ENCODE data around the gene BEX2. TPM values are rescaled to one million over a fixed set of nuclear protein-coding genes. Genes with fewer than 3 reads are reported as not detected.
"Not testable (repeated sequence)": the region's sequence is repeated elsewhere in the genome, so short reads cannot be mapped to it uniquely, and the experiment has no call there.

BEX2 gene
- total RNA-seq (ENCODE audit: unreplicated experiment) = 150 TPM
- long read RNA-seq, transcript BEX2-204 (3 exons, 1,077 nt) = minor isoform, 23 of 162 reads
- long read RNA-seq, transcript BEX2-201 (3 exons, 668 nt) = minor isoform, 17 of 162 reads
- long read RNA-seq, transcript BEX2-202 (3 exons, 899 nt) = major isoform, 111 of 162 reads
- long read RNA-seq, partial matches to known transcripts = 8 of 162 reads
- long read RNA-seq, other reads (novel, unspliced or antisense) = 2 of 162 reads

DNA sequence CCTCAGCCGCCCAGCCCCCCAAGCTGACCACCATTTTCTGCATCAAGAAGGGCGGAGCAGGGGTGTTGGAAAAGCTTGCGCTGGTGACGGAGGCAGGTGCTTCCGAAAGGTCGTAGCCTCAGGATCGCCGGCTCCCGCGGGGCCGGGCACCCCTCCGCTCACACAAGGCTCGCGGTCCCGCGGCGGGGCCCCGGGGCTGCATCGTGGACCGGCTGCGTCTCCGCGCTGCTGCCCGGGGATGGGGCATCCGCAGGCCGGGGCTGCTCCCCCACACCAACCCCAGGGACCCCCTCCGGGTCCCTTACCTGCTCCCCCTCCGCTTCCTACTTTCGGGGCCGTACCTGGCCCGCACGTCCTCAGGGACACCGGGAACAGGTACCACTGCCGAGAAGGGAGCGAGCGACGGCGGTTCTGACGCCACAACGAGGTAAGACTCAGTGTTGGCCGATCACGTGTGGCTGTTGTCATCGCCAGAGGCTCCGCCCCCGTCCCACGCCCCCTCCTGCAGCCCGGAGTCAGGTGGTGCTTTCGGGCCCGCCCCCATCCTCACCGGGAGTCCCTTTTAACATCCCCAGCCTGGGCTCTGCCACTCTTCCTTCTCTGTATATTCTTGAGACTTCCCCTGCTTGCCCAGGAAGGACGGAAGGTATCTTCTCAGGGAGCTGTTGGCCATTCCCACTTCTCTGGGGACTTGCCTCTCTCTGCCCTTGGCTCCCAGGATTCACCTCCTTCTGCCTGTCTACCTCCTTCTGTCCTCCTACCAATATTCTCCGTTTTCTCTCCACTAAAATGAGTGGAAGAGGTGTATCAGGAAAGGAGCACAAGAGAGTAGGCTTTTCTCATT, at the start of gene BEX2:
Gene BEX2, minus strand, starts transcription at position 436 of the 844 bp plus-strand sequence. CDS start 1,014 bp downstream, outside the sequence.
- Mint-ChIP-seq H3K27me3 (ENCODE audit: unreplicated experiment) (no peaks in the 10 kb centered on the region), H3K4me3 (ENCODE audit: unreplicated experiment) (peak within 1 kb of the TSS; percentile 91), H3K27ac (ENCODE audit: unreplicated experiment) (peak within 1 kb of the TSS; percentile 84), H3K9me3 (ENCODE audit: unreplicated experiment) (peaks cover 2% of the 10 kb centered on the region), H3K4me1 (ENCODE audit: low read depth, unreplicated experiment) (peaks cover 3% of the 10 kb centered on the region), H3K36me3 (ENCODE audit: unreplicated experiment) (no peaks in the 10 kb centered on the region)
- TF ChIP-seq, protein P1, sequence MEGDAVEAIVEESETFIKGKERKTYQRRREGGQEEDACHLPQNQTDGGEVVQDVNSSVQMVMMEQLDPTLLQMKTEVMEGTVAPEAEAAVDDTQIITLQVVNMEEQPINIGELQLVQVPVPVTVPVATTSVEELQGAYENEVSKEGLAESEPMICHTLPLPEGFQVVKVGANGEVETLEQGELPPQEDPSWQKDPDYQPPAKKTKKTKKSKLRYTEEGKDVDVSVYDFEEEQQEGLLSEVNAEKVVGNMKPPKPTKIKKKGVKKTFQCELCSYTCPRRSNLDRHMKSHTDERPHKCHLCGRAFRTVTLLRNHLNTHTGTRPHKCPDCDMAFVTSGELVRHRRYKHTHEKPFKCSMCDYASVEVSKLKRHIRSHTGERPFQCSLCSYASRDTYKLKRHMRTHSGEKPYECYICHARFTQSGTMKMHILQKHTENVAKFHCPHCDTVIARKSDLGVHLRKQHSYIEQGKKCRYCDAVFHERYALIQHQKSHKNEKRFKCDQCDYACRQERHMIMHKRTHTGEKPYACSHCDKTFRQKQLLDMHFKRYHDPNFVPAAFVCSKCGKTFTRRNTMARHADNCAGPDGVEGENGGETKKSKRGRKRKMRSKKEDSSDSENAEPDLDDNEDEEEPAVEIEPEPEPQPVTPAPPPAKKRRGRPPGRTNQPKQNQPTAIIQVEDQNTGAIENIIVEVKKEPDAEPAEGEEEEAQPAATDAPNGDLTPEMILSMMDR (IDR thresholded peaks at IDR 0.05; ENCODE audit: partially characterized antibody, unreplicated experiment) = no peak
- peak; percentile 88 for DNase-seq

DNA sequence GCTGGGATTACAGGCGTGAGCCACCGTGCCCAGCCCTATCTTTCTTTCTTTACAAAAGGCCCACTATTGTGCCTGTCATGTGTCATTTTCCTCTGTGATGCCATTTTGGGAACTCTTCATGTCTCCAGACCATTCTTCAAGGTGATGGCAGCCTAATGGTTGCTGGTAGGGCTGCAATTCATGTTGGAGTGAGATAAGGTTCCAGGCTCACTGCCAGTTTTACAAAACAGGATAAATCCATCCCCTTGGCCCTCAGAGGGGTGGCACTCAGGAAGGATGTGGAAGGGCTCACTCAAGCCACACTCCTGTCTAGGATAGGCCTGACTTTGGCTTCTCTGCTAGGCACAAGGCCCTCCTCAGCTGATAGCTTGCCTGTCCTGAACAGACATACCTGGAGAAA, 49.3 kb upstream of the BEX2 start:
- DNase-seq = no peak
- H3K4me3 Mint-ChIP-seq (ENCODE audit: unreplicated experiment) = no peak overlapping the region
- H3K4me1 Mint-ChIP-seq (ENCODE audit: low read depth, unreplicated experiment) = peaks cover 3% of the 10 kb centered on the region
- no peaks in the 10 kb centered on the region for H3K9me3 Mint-ChIP-seq (ENCODE audit: unreplicated experiment)
- peaks cover 2% of the 10 kb centered on the region for H3K27me3 Mint-ChIP-seq (ENCODE audit: unreplicated experiment)
- no peaks in the 10 kb centered on the region for H3K36me3 Mint-ChIP-seq (ENCODE audit: unreplicated experiment)
- H3K27ac Mint-ChIP-seq (ENCODE audit: unreplicated experiment) = peak overlapping the region; percentile 28
- TF ChIP-seq, protein P1 (IDR thresholded peaks at IDR 0.05; ENCODE audit: partially characterized antibody, unreplicated experiment) = no peak

DNA sequence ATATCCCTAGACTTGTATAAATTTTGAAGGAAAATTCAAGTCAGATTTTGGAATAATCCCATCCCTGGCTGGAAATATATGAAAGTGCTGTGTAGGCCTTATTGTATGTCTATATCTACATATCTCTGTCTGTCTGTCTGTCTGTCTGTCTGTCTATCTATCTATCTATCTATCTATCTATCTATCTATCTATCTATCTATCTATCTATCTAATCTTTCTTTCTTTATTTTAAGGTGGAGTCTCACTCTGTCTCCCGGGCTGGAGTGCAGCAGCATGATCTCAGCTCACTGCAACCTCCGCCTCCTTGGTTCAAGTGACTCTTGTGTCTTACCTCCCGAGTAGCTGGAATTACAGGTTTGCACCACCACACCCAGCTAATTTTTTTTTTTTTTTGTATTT, 48.8 kb upstream of the BEX2 start:
- not testable (repeated sequence) for H3K4me3 Mint-ChIP-seq (ENCODE audit: unreplicated experiment); H3K27ac Mint-ChIP-seq (ENCODE audit: unreplicated experiment); H3K9me3 Mint-ChIP-seq (ENCODE audit: unreplicated experiment); DNase-seq; H3K27me3 Mint-ChIP-seq (ENCODE audit: unreplicated experiment); H3K36me3 Mint-ChIP-seq (ENCODE audit: unreplicated experiment); H3K4me1 Mint-ChIP-seq (ENCODE audit: low read depth, unreplicated experiment)

DNA sequence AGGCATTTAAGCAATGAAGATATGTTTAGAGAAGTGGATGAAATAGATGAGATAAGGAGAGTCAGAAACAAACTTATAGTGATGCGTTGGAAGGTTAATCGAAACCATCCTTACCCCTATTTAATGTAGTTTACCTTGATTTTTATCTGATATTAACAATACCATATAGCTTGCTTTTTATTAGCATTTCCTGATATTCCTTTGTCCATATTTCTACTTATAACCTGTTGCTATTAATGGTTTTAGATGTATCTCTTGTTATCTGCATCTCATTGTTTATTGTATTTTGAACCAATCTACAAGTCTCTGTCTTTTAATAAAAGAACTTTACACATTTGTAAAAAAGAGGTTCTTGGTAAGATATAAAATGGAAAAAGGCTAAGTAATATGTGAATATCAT, 47.1 kb upstream of the BEX2 start:
- no peaks in the 10 kb centered on the region for H3K9me3 Mint-ChIP-seq (ENCODE audit: unreplicated experiment)
- peak overlapping the region; percentile 96 for H3K4me3 Mint-ChIP-seq (ENCODE audit: unreplicated experiment)
- peak overlapping the region; percentile 73 for H3K27ac Mint-ChIP-seq (ENCODE audit: unreplicated experiment)
- no peaks in the 10 kb centered on the region for H3K36me3 Mint-ChIP-seq (ENCODE audit: unreplicated experiment)
- no peak for DNase-seq
- peaks cover 3% of the 10 kb centered on the region for H3K4me1 Mint-ChIP-seq (ENCODE audit: low read depth, unreplicated experiment)
- peaks cover 2% of the 10 kb centered on the region for H3K27me3 Mint-ChIP-seq (ENCODE audit: unreplicated experiment)
- TF ChIP-seq, protein P1 (IDR thresholded peaks at IDR 0.05; ENCODE audit: partially characterized antibody, unreplicated experiment) = no peak

DNA sequence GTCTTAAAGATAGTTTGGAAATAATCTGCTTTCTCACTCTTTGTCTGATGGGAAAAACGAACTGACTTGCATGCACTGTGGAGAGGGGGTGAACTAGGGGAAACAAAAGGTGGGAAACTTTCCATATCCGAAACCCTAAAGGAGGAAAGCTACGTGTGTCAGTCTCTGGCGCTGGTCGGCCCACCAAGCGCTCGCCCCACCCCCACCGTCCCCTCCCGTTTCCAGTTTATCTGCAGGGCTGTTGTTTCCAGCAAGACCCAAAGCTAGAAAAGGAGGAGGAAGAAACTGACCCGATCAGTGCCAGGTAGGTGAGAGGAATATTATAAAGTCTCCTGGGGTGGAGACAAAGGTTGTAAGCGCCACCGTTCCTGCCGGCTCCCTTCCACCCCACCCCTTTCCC, 46.1 kb upstream of the BEX2 start:
- H3K4me1 Mint-ChIP-seq (ENCODE audit: low read depth, unreplicated experiment) = peaks cover 3% of the 10 kb centered on the region
- TF ChIP-seq, protein P1 (IDR thresholded peaks at IDR 0.05; ENCODE audit: partially characterized antibody, unreplicated experiment) = no peak
- H3K36me3 Mint-ChIP-seq (ENCODE audit: unreplicated experiment) = no peaks in the 10 kb centered on the region
- peak overlapping the region; percentile 98 for H3K27ac Mint-ChIP-seq (ENCODE audit: unreplicated experiment)
- H3K9me3 Mint-ChIP-seq (ENCODE audit: unreplicated experiment) = no peaks in the 10 kb centered on the region
- H3K4me3 Mint-ChIP-seq (ENCODE audit: unreplicated experiment) = peak overlapping the region; percentile 96
- peak; percentile 24 for DNase-seq
- peaks cover 2% of the 10 kb centered on the region for H3K27me3 Mint-ChIP-seq (ENCODE audit: unreplicated experiment)
